Keratinocyte (primary cell): ENCODE data around the gene KIF21B.
"Not testable (repeated sequence)": the region's sequence is repeated elsewhere in the genome, so short reads cannot be mapped to it uniquely, and the experiment has no call there.

Source experiments
- CTCF ChIP-seq, 3 experiments: IDR thresholded peaks in 1 of 3; conservative IDR thresholded peaks in 1 of 3; optimal IDR thresholded peaks in 1 of 3; 2 replicates in 2 of 3; 3 replicates in 1 of 3; pipeline versions ENCODE3 to v1.5.1; 2011; ENCODE audit warnings: low read length in 3 of 3, mild to moderate bottlenecking in 3 of 3, moderate library complexity in 2 of 3, control low read depth in 1 of 3, inconsistent platforms in 1 of 3; ENCODE audit not compliant: insufficient read depth in 2 of 3; ENCODE audit errors: extremely low read depth in 1 of 3
- EZH2 ChIP-seq: IDR thresholded peaks from one replicate; pipeline ENCODE4 v1.6.1; 2012; ENCODE audit warnings: inconsistent platforms, mild to moderate bottlenecking, low read length, moderate library complexity

- TF ChIP-seq CTCF (optimal IDR thresholded peaks at IDR 0.05 in 1 of 3, IDR thresholded peaks at IDR 0.05 in 1 of 3, conservative IDR thresholded peaks at IDR 0.05 in 1 of 3; ENCODE audit: extremely low read depth in 1 of 3, insufficient read depth in 2 of 3, low read length in 3 of 3); EZH2: not testable (repeated sequence)
These were observed 93.2 kb downstream of the KIF21B start for GRCh38 chr1:200930285-200930684.
